ENCODE measurements around the gene TPRN. TPM values are rescaled to one million over a fixed set of nuclear protein-coding genes. Genes with fewer than 3 reads are reported as not detected.

TPRN gene
- total RNA-seq, 1 experiment from 2014 or later = 6.0 TPM

GRCh38 chr9:137147793-137148160 is 52.8 kb downstream of the TPRN start:
- Histone ChIP-seq H3K27ac (no peak overlapping the region), H3K36me3 (no peaks in the 10 kb centered on the region), H3K27me3 (replicated peaks) (peaks cover 17% of the 10 kb centered on the region), H3K4me3 (no peak overlapping the region), H3K9me3 (replicated peaks) (no peaks in the 10 kb centered on the region), H3K4me1 (replicated peaks) (no peaks in the 10 kb centered on the region)
- DNase-seq (ENCODE audit: low read depth in 1 of 2, low spot score in 2 of 2) = no peak

GRCh38 chr9:137147091-137147792 is 53.3 kb downstream of the TPRN start:
- H3K36me3 ChIP-seq = no peaks in the 10 kb centered on the region
- no peak overlapping the region for H3K4me3 ChIP-seq
- DNase-seq (ENCODE audit: low read depth in 1 of 2, low spot score in 2 of 2) = no peak
- H3K4me1 ChIP-seq (replicated peaks) = no peaks in the 10 kb centered on the region
- H3K27ac ChIP-seq = no peak overlapping the region
- H3K9me3 ChIP-seq (replicated peaks) = no peaks in the 10 kb centered on the region
- H3K27me3 ChIP-seq (replicated peaks) = peaks cover 17% of the 10 kb centered on the region

- H3K27me3 ChIP-seq (replicated peaks) = peaks cover 17% of the 10 kb centered on the region
- H3K4me3 ChIP-seq = no peak overlapping the region
- H3K4me1 ChIP-seq (replicated peaks) = no peaks in the 10 kb centered on the region
- H3K36me3 ChIP-seq = no peaks in the 10 kb centered on the region
- DNase-seq (ENCODE audit: low read depth in 1 of 2, low spot score in 2 of 2) = no peak
- no peak overlapping the region for H3K27ac ChIP-seq
- H3K9me3 ChIP-seq (replicated peaks) = no peaks in the 10 kb centered on the region
Observed at GRCh38 chr9:137146527-137146918, 54.0 kb downstream of the TPRN start.

GRCh38 chr9:137145731-137146526 is 54.6 kb downstream of the TPRN start:
- no peaks in the 10 kb centered on the region for H3K4me1 ChIP-seq (replicated peaks)

GRCh38 chr9:137143459-137143858 is 57.1 kb downstream of the TPRN start:
- no peaks in the 10 kb centered on the region for H3K36me3 ChIP-seq
- peaks cover 29% of the 10 kb centered on the region for H3K27me3 ChIP-seq (replicated peaks)
- H3K4me3 ChIP-seq = no peak overlapping the region

More at GRCh38 chr9:137145731-137146526, 54.6 kb downstream of the TPRN start:
- H3K27ac ChIP-seq = no peak overlapping the region
- no peak overlapping the region for H3K4me3 ChIP-seq
- DNase-seq (ENCODE audit: low read depth in 1 of 2, low spot score in 2 of 2) = no peak
- H3K9me3 ChIP-seq (replicated peaks) = no peaks in the 10 kb centered on the region
- peaks cover 21% of the 10 kb centered on the region for H3K27me3 ChIP-seq (replicated peaks)
- no peaks in the 10 kb centered on the region for H3K36me3 ChIP-seq

GRCh38 chr9:137141976-137142936 is 58.3 kb downstream of the TPRN start:
- peak in 1 of 2 experiments; percentile 42 for DNase-seq (ENCODE audit: low read depth in 1 of 2, low spot score in 2 of 2)
- Histone ChIP-seq H3K4me3 (no peak overlapping the region), H3K27ac (no peak overlapping the region), H3K9me3 (replicated peaks) (no peaks in the 10 kb centered on the region; the same call in 1 of the 2 replicates), H3K27me3 (replicated peaks) (peaks cover 35% of the 10 kb centered on the region), H3K4me1 (replicated peaks) (peaks cover 4% of the 10 kb centered on the region), H3K36me3 (no peaks in the 10 kb centered on the region)

More at GRCh38 chr9:137143459-137143858, 57.1 kb downstream of the TPRN start:
- H3K4me1 ChIP-seq (replicated peaks) = peaks cover 4% of the 10 kb centered on the region
- DNase-seq (ENCODE audit: low read depth in 1 of 2, low spot score in 2 of 2) = no peak
- H3K27ac ChIP-seq = no peak overlapping the region
- no peaks in the 10 kb centered on the region; the same call in 1 of the 2 replicates for H3K9me3 ChIP-seq (replicated peaks)

Other genes with a start within 250 kb of the TPRN start
- not detected in 2 replicates for gene LCN12, start 248.5 kb downstream of the TPRN start, total RNA-seq (2014; rRNA removed; shearing (Covaris generic))
- not detected in 2 replicates for gene PTGDS, start 223.2 kb downstream of the TPRN start, total RNA-seq (2014; rRNA removed; shearing (Covaris generic))
- not detected in 2 replicates for gene LCNL1, start 217.7 kb downstream of the TPRN start, total RNA-seq (2014; rRNA removed; shearing (Covaris generic))
- 14.5 and 15.1 TPM in 2 replicates for gene PAXX, start 208.3 kb downstream of the TPRN start, total RNA-seq (2014; rRNA removed; shearing (Covaris generic))
- gene CLIC3, start 204.2 kb downstream of the TPRN start, total RNA-seq (2014; rRNA removed; shearing (Covaris generic)) = 0.89 TPM in 1 of 2 replicates, not detected in the other
- 0.81 and 1.3 TPM in 2 replicates for gene ABCA2, start 172.5 kb downstream of the TPRN start, total RNA-seq (2014; rRNA removed; shearing (Covaris generic))
- gene FUT7, start 168.7 kb downstream of the TPRN start, total RNA-seq (2014; rRNA removed; shearing (Covaris generic)) = not detected in 2 replicates
- not detected in 2 replicates for gene NPDC1, start 154.6 kb downstream of the TPRN start, total RNA-seq (2014; rRNA removed; shearing (Covaris generic))
- gene ENTPD2, start 146.7 kb downstream of the TPRN start, total RNA-seq (2014; rRNA removed; shearing (Covaris generic)) = not detected in 2 replicates
- 21.5 and 24.9 TPM in 2 replicates for gene SAPCD2, start 130.2 kb downstream of the TPRN start, total RNA-seq (2014; rRNA removed; shearing (Covaris generic))
- 3.4 and 5.6 TPM in 2 replicates for gene UAP1L1, start 123.2 kb downstream of the TPRN start, total RNA-seq (2014; rRNA removed; shearing (Covaris generic))
- 51.8 and 64.4 TPM in 2 replicates for gene MAN1B1, start 113.8 kb downstream of the TPRN start, total RNA-seq (2014; rRNA removed; shearing (Covaris generic))
- gene DPP7, start 86.0 kb downstream of the TPRN start, total RNA-seq (2014; rRNA removed; shearing (Covaris generic)) = 5.1 and 6.4 TPM in 2 replicates
- gene GRIN1, start 61.6 kb downstream of the TPRN start, total RNA-seq (2014; rRNA removed; shearing (Covaris generic)) = not detected in 2 replicates
- not detected in 2 replicates for gene LRRC26, start 30.7 kb downstream of the TPRN start, total RNA-seq (2014; rRNA removed; shearing (Covaris generic))
- gene TMEM210, start 28.7 kb downstream of the TPRN start, total RNA-seq (2014; rRNA removed; shearing (Covaris generic)) = not detected in 2 replicates
- gene ANAPC2, start 12.2 kb downstream of the TPRN start, total RNA-seq (2014; rRNA removed; shearing (Covaris generic)) = 11.7 and 13.7 TPM in 2 replicates
- 94.2 and 177 TPM in 2 replicates for gene SSNA1, start 12.1 kb downstream of the TPRN start, total RNA-seq (2014; rRNA removed; shearing (Covaris generic))
- 44.5 and 51.3 TPM in 2 replicates for gene TMEM203, start 4.9 kb upstream of the TPRN start, total RNA-seq (2014; rRNA removed; shearing (Covaris generic))
- 5.2 and 6.5 TPM in 2 replicates for gene NDOR1, start 5.0 kb upstream of the TPRN start, total RNA-seq (2014; rRNA removed; shearing (Covaris generic))
- gene RNF208, start 21.5 kb upstream of the TPRN start, total RNA-seq (2014; rRNA removed; shearing (Covaris generic)) = not detected in 2 replicates
- 0.24 TPM in 1 of 2 replicates, not detected in the other for gene CYSRT1, start 24.4 kb upstream of the TPRN start, total RNA-seq (2014; rRNA removed; shearing (Covaris generic))
- not detected in 2 replicates for gene RNF224, start 26.8 kb upstream of the TPRN start, total RNA-seq (2014; rRNA removed; shearing (Covaris generic))
- not detected in 2 replicates for gene SLC34A3, start 30.2 kb upstream of the TPRN start, total RNA-seq (2014; rRNA removed; shearing (Covaris generic))
- 229 and 232 TPM in 2 replicates for gene TUBB4B, start 40.5 kb upstream of the TPRN start, total RNA-seq (2014; rRNA removed; shearing (Covaris generic))
- gene STPG3, start 50.5 kb upstream of the TPRN start, total RNA-seq (2014; rRNA removed; shearing (Covaris generic)) = not detected in 2 replicates
- gene NELFB, start 54.6 kb upstream of the TPRN start, total RNA-seq (2014; rRNA removed; shearing (Covaris generic)) = 35.2 and 41.9 TPM in 2 replicates
- gene TOR4A, start 77.0 kb upstream of the TPRN start, total RNA-seq (2014; rRNA removed; shearing (Covaris generic)) = 9.7 and 10.9 TPM in 2 replicates
- gene NRARP, start 101.5 kb upstream of the TPRN start, total RNA-seq (2014; rRNA removed; shearing (Covaris generic)) = 0.97 and 1.2 TPM in 2 replicates
- gene EXD3, start 222.4 kb upstream of the TPRN start, total RNA-seq (2014; rRNA removed; shearing (Covaris generic)) = 1.8 and 4.0 TPM in 2 replicates
- not detected in 2 replicates for gene NOXA1, start 222.7 kb upstream of the TPRN start, total RNA-seq (2014; rRNA removed; shearing (Covaris generic))
- not detected in 2 replicates for gene ENTPD8, start 240.6 kb upstream of the TPRN start, total RNA-seq (2014; rRNA removed; shearing (Covaris generic))